ENCODE results near the gene CNBP.

- TF ChIP-seq RCOR1 (IDR thresholded peaks at IDR 0.05; ENCODE audit: borderline replicate concordance in 1 of 2, low read depth in 2 of 2, low read length in 2 of 2): no peak
- no peak for TF ChIP-seq TAF1 (IDR thresholded peaks at IDR 0.05; ENCODE audit: control insufficient read depth, extremely low read depth, insufficient read depth, low read length, severe bottlenecking)
- no peak for TF ChIP-seq NBN (IDR thresholded peaks at IDR 0.05; ENCODE audit: low read depth)
- no peak for TF ChIP-seq ESRRA (IDR thresholded peaks at IDR 0.05; ENCODE audit: borderline replicate concordance, low read depth)
Measured at GRCh38 chr3:129176051-129176450, 7.6 kb downstream of the CNBP start.

Data from K562 (cell line).